IMR-90 (cell line): ENCODE data around the gene SLC66A3. TPM values are rescaled to one million over a fixed set of nuclear protein-coding genes. Genes with fewer than 3 reads are reported as not detected.

ENCODE experiments used
- ATAC-seq: fragments of 200-7000 bp; cut with Tn5 transposase; 2 replicates; pipeline ENCODE4 v1.9.1; 2020; ENCODE audit warnings: low read depth, mild to moderate bottlenecking, moderate library complexity
- BruUV-seq: library from RNA; stranded (reverse); fragments of 400-500 nt; replicated peaks from 2 replicates; lab custom pipeline; 2021; lab: Mats Ljungman, UMichigan
- CTCF ChIA-PET: fragments of 300-600 bp; formaldehyde crosslinking; extraction: SDS; loops from one replicate; lab custom pipeline; 2021; ENCODE audit warnings: antibody characterized with exemption; lab: Yijun Ruan, JAX
- POLR2A ChIA-PET: fragments of 300-600 bp; sonication (Branson Sonifier 250); formaldehyde crosslinking; loops from one replicate; lab custom pipeline; 2022; ENCODE audit warnings: antibody characterized with exemption; ENCODE audit not compliant: unreplicated experiment; lab: Charles Lee
- DNase-seq: peaks from one replicate; pipeline ENCODE4 v3.0.0; 2013
- H2AFZ ChIP-seq: replicated peaks from 2 replicates; pipeline ENCODE3; 2013; ENCODE audit warnings: low read length, mild to moderate bottlenecking; ENCODE audit not compliant: poor library complexity
- H2AK5ac ChIP-seq: 2 replicates; pipeline ENCODE4 v1.6.1; 2013; ENCODE audit warnings: low read depth, low read length, inconsistent platforms
- H2AK9ac ChIP-seq: replicated peaks from 2 replicates; pipeline ENCODE3; 2013; ENCODE audit warnings: mild to moderate bottlenecking, low read depth, low read length, moderate library complexity; ENCODE audit not compliant: poor library complexity
- H2BK120ac ChIP-seq: 2 replicates; pipeline ENCODE4 v1.6.1; 2013; ENCODE audit warnings: low read depth, low read length, inconsistent platforms
- H2BK15ac ChIP-seq: 3 replicates; pipeline ENCODE4 v1.6.1; 2013; ENCODE audit warnings: low read depth, low read length, inconsistent platforms
- H2BK20ac ChIP-seq: 2 replicates; pipeline ENCODE4 v1.6.1; 2013; ENCODE audit warnings: low read depth, mild to moderate bottlenecking, inconsistent platforms, low read length, moderate library complexity
- H2BK5ac ChIP-seq: 2 replicates; pipeline ENCODE4 v1.6.1; 2013; ENCODE audit warnings: mild to moderate bottlenecking, low read depth, low read length, inconsistent platforms; ENCODE audit not compliant: poor library complexity, severe bottlenecking
- H3K14ac ChIP-seq: replicated peaks from 2 replicates; pipeline ENCODE4 v1.6.1; 2013; ENCODE audit warnings: low read depth, low read length, inconsistent platforms
- H3K18ac ChIP-seq: 2 replicates; pipeline ENCODE4 v1.6.1; 2013; ENCODE audit warnings: low read depth, low read length, control low read depth
- H3K23ac ChIP-seq: 2 replicates; pipeline ENCODE4 v1.6.1; 2013; ENCODE audit warnings: low read depth, low read length, inconsistent platforms
- H3K27ac ChIP-seq: 2 replicates; pipeline ENCODE4 v1.5.1; 2013; ENCODE audit warnings: mild to moderate bottlenecking, control low read depth, low read length; ENCODE audit not compliant: insufficient read depth
- H3K27me3 ChIP-seq: 2 replicates; pipeline ENCODE4 v1.6.1; 2013; ENCODE audit warnings: low read length; ENCODE audit not compliant: control insufficient read depth, insufficient read depth
- H3K36me3 ChIP-seq: 2 replicates; pipeline ENCODE4 v1.6.1; 2013; ENCODE audit warnings: low read length, mixed read lengths; ENCODE audit not compliant: control insufficient read depth, insufficient read depth
- H3K4ac ChIP-seq: 2 replicates; pipeline ENCODE4 v1.6.1; 2013; ENCODE audit warnings: low read depth, low read length, inconsistent platforms
- H3K4me1 ChIP-seq: 2 replicates; pipeline ENCODE4 v1.6.1; 2013; ENCODE audit warnings: low read length, mixed read lengths; ENCODE audit not compliant: control insufficient read depth, insufficient read depth
- H3K4me2 ChIP-seq: 2 replicates; pipeline ENCODE4 v1.6.1; 2013; ENCODE audit warnings: low read depth, mild to moderate bottlenecking, control low read depth, low read length, moderate library complexity
- H3K4me3 ChIP-seq: 2 replicates; pipeline ENCODE4 v1.5.1; 2013; ENCODE audit warnings: low read depth, mild to moderate bottlenecking, control low read depth, low read length, moderate library complexity; ENCODE audit not compliant: insufficient read depth
- H3K56ac ChIP-seq: 2 replicates; pipeline ENCODE4 v1.6.1; 2013; ENCODE audit warnings: low read length, inconsistent platforms; ENCODE audit not compliant: insufficient read depth; ENCODE audit errors: extremely low read depth
- H3K79me1 ChIP-seq, 2 experiments: 2 replicates each; pipeline ENCODE4 v1.6.1; 2013; ENCODE audit warnings: low read length in 2 of 2, inconsistent platforms in 1 of 2, low read depth in 1 of 2
- H3K9ac ChIP-seq: 2 replicates; pipeline ENCODE4 v1.6.1; 2013; ENCODE audit warnings: low read depth, low read length, control low read depth
- H3K9me1 ChIP-seq: 2 replicates; pipeline ENCODE4 v1.6.1; 2013; ENCODE audit warnings: low read length, inconsistent platforms; ENCODE audit not compliant: insufficient read depth
- H3K9me3 ChIP-seq: 2 replicates; pipeline ENCODE4 v1.6.1; 2013; ENCODE audit warnings: low read length; ENCODE audit not compliant: control insufficient read depth, insufficient read depth
- H4K20me1 ChIP-seq: 2 replicates; pipeline ENCODE4 v1.6.1; 2013; ENCODE audit warnings: low read length, inconsistent platforms; ENCODE audit not compliant: insufficient read depth
- H4K5ac ChIP-seq: 2 replicates; pipeline ENCODE4 v1.6.1; 2013; ENCODE audit warnings: mild to moderate bottlenecking, low read depth, low read length, control low read depth
- H4K8ac ChIP-seq, 2 experiments: 2 replicates each; pipeline ENCODE4 v1.6.1; 2013; ENCODE audit warnings: low read depth in 2 of 2, low read length in 2 of 2, control low read depth in 1 of 2, inconsistent platforms in 1 of 2
- H4K91ac ChIP-seq: 2 replicates; pipeline ENCODE4 v1.6.1; 2013; ENCODE audit warnings: low read depth, low read length, inconsistent platforms; ENCODE audit not compliant: insufficient read depth
- BHLHE40 ChIP-seq: fragments of 150-350 bp; IDR thresholded peaks from 2 replicates; pipeline ENCODE4 v1.6.1; 2016; ENCODE audit warnings: mild to moderate bottlenecking, low read depth, low read length
- CHD1 ChIP-seq: IDR thresholded peaks from 2 replicates; pipeline ENCODE4 v1.6.1; 2012; ENCODE audit warnings: low read depth, low read length, improper control_type of control experiment
- MAFK ChIP-seq: IDR thresholded peaks from 2 replicates; pipeline ENCODE4 v1.6.1; 2012; ENCODE audit warnings: low read depth, low read length, improper control_type of control experiment
- MAZ ChIP-seq: IDR thresholded peaks from 2 replicates; pipeline ENCODE4 v1.6.1; 2012; ENCODE audit warnings: low read depth, mild to moderate bottlenecking, low read length, improper control_type of control experiment, moderate library complexity, borderline replicate concordance
- NFE2L2 ChIP-seq: fragments of 150-350 bp; IDR thresholded peaks from 2 replicates; pipeline ENCODE4 v1.6.1; 2016; ENCODE audit warnings: low read depth, mild to moderate bottlenecking, low read length
- RAD21 ChIP-seq: IDR thresholded peaks from 2 replicates; pipeline ENCODE4 v1.6.1; 2012; ENCODE audit warnings: low read length, improper control_type of control experiment
- RFX5 ChIP-seq: IDR thresholded peaks from 2 replicates; pipeline ENCODE4 v1.8.0; 2012; ENCODE audit warnings: low read depth, mild to moderate bottlenecking, low read length, moderate library complexity
- SMC3 ChIP-seq: fragments of 150-350 bp; IDR thresholded peaks from 2 replicates; pipeline ENCODE4 v1.6.1; 2016; ENCODE audit warnings: low read depth, mild to moderate bottlenecking, antibody characterized with exemption, low read length, moderate library complexity
- WGBS, 2 experiments: methylation state at CpG; one replicate each; pipeline versions ENCODE4 v1.1.5 to v1.1.7; 2013; ENCODE audit warnings: missing lambda C conversion rate in 2 of 2; ENCODE audit not compliant: insufficient read length in 1 of 2; ENCODE audit errors: extremely low coverage in 2 of 2; 5-methylcytosine and 5-hydroxymethylcytosine counted together
- dilution Hi-C: fragments of 300-500 bp; cut with HindIII; formaldehyde crosslinking; loops from one replicate; pipeline ENCODE4 v1.14.3; 2018; ENCODE audit warnings: low sequenced_read_pairs; ENCODE audit not compliant: unreplicated experiment
- in situ Hi-C: fragments of 300-500 bp; cut with MboI; formaldehyde crosslinking; loops from 3 replicates; pipeline ENCODE4 v1.14.3; 2019; ENCODE audit warnings: low sequenced_read_pairs, inconsistent platforms, mixed read lengths
- intact Hi-C: fragments of 100-400 bp; cut with micrococcal nuclease; formaldehyde crosslinking; loops from 2 replicates; pipeline ENCODE4 v1.10.0; 2022
- polyA plus RNA-seq, 3 experiments: library from polyadenylated mRNA; depleted of rRNA; stranded (reverse); fragments of >200 nt; gene quantifications; 2 replicates each; pipeline ENCODE4 v1.2.3, GENCODE V29; 2012; ENCODE audit warnings: low replicate concordance in 1 of 3
- total RNA-seq: library from RNA; depleted of rRNA; stranded (reverse); fragments of >200 nt; gene quantifications from 2 replicates; pipeline ENCODE4 v1.2.3, GENCODE V29; 2012
- TF ChIP-seq, protein P1 (sequence below): fragments of 150-350 bp; IDR thresholded peaks from 2 replicates; pipeline ENCODE4 v1.6.1; 2017; ENCODE audit warnings: mild to moderate bottlenecking, antibody characterized with exemption, low read length, low read depth

SLC66A3 gene
- total and polyA plus RNA-seq, 2 of the 4 experiments (the other 2 are of a cell fraction): 18.1 to 25.2 TPM

DNA sequence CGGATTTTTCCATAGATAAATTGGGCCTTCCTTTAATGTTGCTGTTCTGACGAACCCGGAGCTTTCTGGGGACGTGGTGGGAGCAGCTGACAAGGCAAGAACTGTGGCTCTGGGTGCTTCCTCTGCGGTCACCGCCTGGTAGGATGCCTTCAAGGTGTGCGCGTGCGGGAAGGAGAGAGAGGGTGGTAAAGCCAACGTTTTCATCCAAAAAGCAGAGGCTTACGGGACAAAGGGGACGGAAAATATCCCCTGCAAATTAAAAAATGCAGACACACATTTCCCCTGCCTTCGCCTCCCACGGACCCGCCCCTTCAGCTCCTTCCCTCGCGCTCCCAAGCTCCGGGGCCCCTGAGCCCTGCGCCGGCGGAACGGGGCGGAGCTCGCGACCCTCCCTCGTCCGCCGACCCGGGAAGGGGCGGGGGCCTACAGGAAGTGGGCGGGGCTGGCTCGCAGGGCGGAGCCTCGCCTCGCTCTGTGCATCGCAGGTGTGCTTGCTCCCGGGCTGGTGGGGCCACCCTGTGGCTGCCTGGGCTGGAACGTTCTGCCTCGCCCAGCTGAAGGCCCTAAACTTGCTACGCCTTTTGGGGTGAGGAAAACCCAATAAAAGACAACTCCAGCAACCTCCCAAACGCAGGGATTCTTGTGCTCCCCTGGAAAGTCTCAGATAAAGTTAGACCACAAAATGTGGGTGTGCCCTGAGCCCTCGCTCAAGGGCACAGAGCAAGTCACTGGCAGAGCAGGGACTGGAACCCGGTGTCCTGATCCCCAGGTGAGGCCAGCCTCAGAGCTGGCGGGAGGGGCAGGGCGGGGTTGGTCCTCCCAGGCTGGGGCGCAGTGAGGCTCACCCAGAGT lies 25.4 kb upstream of the SLC66A3 start:
- Histone ChIP-seq H4K5ac (no peak overlapping the region), H3K4me1 (peaks cover 14% of the 10 kb centered on the region), H3K23ac (no peak overlapping the region; the same call in 1 of the 2 replicates), H4K8ac (no peak overlapping the region), H3K79me1 (no peaks in the 10 kb centered on the region), H2AK5ac (no peak overlapping the region), H3K9me1 (peaks cover 5% of the 10 kb centered on the region; the same call in 1 of the 2 replicates), H2BK5ac (no peak overlapping the region), H2BK120ac (0 out of 2 replicates have a peak overlapping the region, but pooled peaks have one; percentile 6), H3K9me3 (no peaks in the 10 kb centered on the region), H2BK15ac (0 out of 3 replicates have a peak overlapping the region, but pooled peaks have one; percentile 11), H3K27me3 (no peaks in the 10 kb centered on the region), H3K4me3 (no peak overlapping the region), H3K4me2 (peak overlapping the region; percentile 25; the same call in 1 of the 2 replicates), H4K91ac (no peak overlapping the region), H2AK9ac (peak overlapping the region; percentile 80), H4K20me1 (no peaks in the 10 kb centered on the region), H3K14ac (no peak overlapping the region), H3K4ac (peak overlapping the region; percentile 6; the same call in 1 of the 2 replicates), H3K36me3 (no peaks in the 10 kb centered on the region), H2BK20ac (no peak overlapping the region), H3K18ac (no peak overlapping the region), H3K56ac (no peak overlapping the region), H2AFZ (peak overlapping the region; percentile 85), H3K27ac (no peak overlapping the region), H3K9ac (no peak overlapping the region)
- intact Hi-C loops: loop anchor here (5.0 to 10.0 kb wide), 2 partner anchors 175 to 647 kb away; no protein-coding TSS in a partner anchor
- ATAC-seq (no peak), DNase-seq (no peak)
- ChIA-PET CTCF (interaction anchor here (0.8 to 2.0 kb wide), 2 partner anchors 56 to 297 kb away, joined by 3 to 5 read pairs; no protein-coding TSS in a partner anchor), POLR2A (no interaction called here)
- no TSS peak for BruUV-seq
- in situ Hi-C loops: loop anchor here (5.0 to 25.0 kb wide), 2 partner anchors 312 to 632 kb away; no protein-coding TSS in a partner anchor
- dilution Hi-C loops: no loop called here
- TF ChIP-seq BHLHE40 (no peak), RAD21 (no peak), SMC3 (no peak), MAFK (no peak), RFX5 (no peak), MAZ (no peak), CHD1 (no peak), NFE2L2 (no peak)
- TF ChIP-seq, protein P1, sequence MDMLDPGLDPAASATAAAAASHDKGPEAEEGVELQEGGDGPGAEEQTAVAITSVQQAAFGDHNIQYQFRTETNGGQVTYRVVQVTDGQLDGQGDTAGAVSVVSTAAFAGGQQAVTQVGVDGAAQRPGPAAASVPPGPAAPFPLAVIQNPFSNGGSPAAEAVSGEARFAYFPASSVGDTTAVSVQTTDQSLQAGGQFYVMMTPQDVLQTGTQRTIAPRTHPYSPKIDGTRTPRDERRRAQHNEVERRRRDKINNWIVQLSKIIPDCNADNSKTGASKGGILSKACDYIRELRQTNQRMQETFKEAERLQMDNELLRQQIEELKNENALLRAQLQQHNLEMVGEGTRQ: no peak
- WGBS, 2 experiments: 44% methylated on average over 5 of the region's 46 CpGs; no CpG with 5 or more reads in 1 of the 2 experiments
